SK-N-SH treated with all-trans-retinoic acid at 6 μM for 48 hours (cell line): ENCODE measurements around the gene SLC66A1.

Source experiments
- ATAC-seq: fragments of 200-7000 bp; cut with Tn5 transposase; 3 replicates; pipeline ENCODE4 v1.9.1; 2020; ENCODE audit warnings: mild to moderate bottlenecking, moderate library complexity
- ARNTL ChIP-seq: fragments of 450-650 bp; formaldehyde crosslinking; IDR thresholded peaks from 2 replicates; pipeline ENCODE4 v1.5.0; 2020; ENCODE audit warnings: low read depth, mild to moderate bottlenecking, moderate library complexity, borderline replicate concordance
- BACH2 ChIP-seq: fragments of 250-450 bp; sonication (Bioruptor Pico); IDR thresholded peaks from 2 replicates; pipeline ENCODE4 v1.9.0; 2021; ENCODE audit warnings: mild to moderate bottlenecking, borderline replicate concordance
- CSDC2 ChIP-seq: fragments of 250-450 bp; sonication (Bioruptor Pico); IDR thresholded peaks from 2 replicates; pipeline ENCODE4 v1.5.0; 2020; ENCODE audit warnings: mild to moderate bottlenecking, moderate library complexity
- ESRRG ChIP-seq: fragments of 250-450 bp; sonication (Bioruptor Pico); IDR thresholded peaks from 2 replicates; pipeline ENCODE4 v1.6.1; 2021; ENCODE audit warnings: mild to moderate bottlenecking
- GLIS3 ChIP-seq: fragments of 250-450 bp; sonication (Bioruptor Pico); IDR thresholded peaks from 2 replicates; pipeline ENCODE4 v1.5.0; 2020; ENCODE audit warnings: mild to moderate bottlenecking, moderate library complexity
- ISL1 ChIP-seq: fragments of 250-450 bp; sonication (Bioruptor Pico); IDR thresholded peaks from 2 replicates; pipeline ENCODE4 v2.1.2; 2022; ENCODE audit warnings: mild to moderate bottlenecking, moderate library complexity
- OSR1 ChIP-seq: fragments of 250-450 bp; sonication (Bioruptor Pico); IDR thresholded peaks from 2 replicates; pipeline ENCODE4 v1.8.0; 2022; ENCODE audit warnings: moderate library complexity, mild to moderate bottlenecking, inconsistent platforms
- PATZ1 ChIP-seq: fragments of 250-450 bp; sonication (Bioruptor Pico); IDR thresholded peaks from 2 replicates; pipeline ENCODE4 v1.8.0; 2020; ENCODE audit warnings: mild to moderate bottlenecking, moderate library complexity, borderline replicate concordance
- POU6F1 ChIP-seq: fragments of 250-450 bp; sonication (Bioruptor Pico); IDR thresholded peaks from 2 replicates; pipeline ENCODE4 v1.8.0; 2021; ENCODE audit warnings: low read depth, mild to moderate bottlenecking, moderate library complexity, borderline replicate concordance
- PPARA ChIP-seq: fragments of 250-450 bp; sonication (Bioruptor Pico); IDR thresholded peaks from 2 replicates; pipeline ENCODE4 v1.5.0; 2020; ENCODE audit warnings: mild to moderate bottlenecking, borderline replicate concordance
- SNAI2 ChIP-seq: fragments of 250-450 bp; sonication (Bioruptor Pico); IDR thresholded peaks from 2 replicates; pipeline ENCODE4 v1.5.0; 2020; ENCODE audit warnings: mild to moderate bottlenecking, moderate library complexity
- TCF4 ChIP-seq: fragments of 250-450 bp; sonication (Bioruptor Pico); IDR thresholded peaks from 2 replicates; pipeline ENCODE4 v1.8.0; 2021; ENCODE audit warnings: mild to moderate bottlenecking, moderate library complexity, borderline replicate concordance
- TOX ChIP-seq: fragments of 250-450 bp; sonication (Bioruptor Pico); IDR thresholded peaks from 2 replicates; pipeline ENCODE4 v1.8.0; 2021; ENCODE audit warnings: mild to moderate bottlenecking, moderate library complexity, borderline replicate concordance
- ZFP3 ChIP-seq: fragments of 250-450 bp; sonication (Bioruptor Pico); IDR thresholded peaks from 2 replicates; pipeline ENCODE4 v1.5.0; 2020; ENCODE audit warnings: mild to moderate bottlenecking, moderate library complexity
- ZFP30 ChIP-seq: fragments of 450-650 bp; formaldehyde crosslinking; IDR thresholded peaks from 2 replicates; pipeline ENCODE4 v1.5.0; 2022; ENCODE audit warnings: mild to moderate bottlenecking, moderate library complexity
- ZNF565 ChIP-seq: fragments of 450-650 bp; formaldehyde crosslinking; conservative IDR thresholded peaks from 2 replicates; pipeline ENCODE4 v1.5.0; 2020; ENCODE audit warnings: low read depth, mild to moderate bottlenecking, moderate library complexity
- ZNF70 ChIP-seq: fragments of 450-650 bp; formaldehyde crosslinking; IDR thresholded peaks from 2 replicates; pipeline ENCODE4 v1.5.0; 2020; ENCODE audit warnings: mild to moderate bottlenecking, moderate library complexity
- ZNF8 ChIP-seq: fragments of 450-650 bp; formaldehyde crosslinking; IDR thresholded peaks from 2 replicates; pipeline ENCODE4 v1.5.0; 2020; ENCODE audit warnings: mild to moderate bottlenecking, moderate library complexity
- TF ChIP-seq, protein P1 (sequence below): fragments of 250-450 bp; sonication (Bioruptor Pico); IDR thresholded peaks from 2 replicates; pipeline ENCODE4 v1.5.0; 2020; ENCODE audit warnings: mild to moderate bottlenecking, moderate library complexity
- TF ChIP-seq, protein P2 (sequence below): fragments of 250-450 bp; sonication (Bioruptor Pico); IDR thresholded peaks from 2 replicates; pipeline ENCODE4 v1.5.1; 2020; ENCODE audit warnings: low read depth, mild to moderate bottlenecking, moderate library complexity

The SLC66A1 gene

DNA sequence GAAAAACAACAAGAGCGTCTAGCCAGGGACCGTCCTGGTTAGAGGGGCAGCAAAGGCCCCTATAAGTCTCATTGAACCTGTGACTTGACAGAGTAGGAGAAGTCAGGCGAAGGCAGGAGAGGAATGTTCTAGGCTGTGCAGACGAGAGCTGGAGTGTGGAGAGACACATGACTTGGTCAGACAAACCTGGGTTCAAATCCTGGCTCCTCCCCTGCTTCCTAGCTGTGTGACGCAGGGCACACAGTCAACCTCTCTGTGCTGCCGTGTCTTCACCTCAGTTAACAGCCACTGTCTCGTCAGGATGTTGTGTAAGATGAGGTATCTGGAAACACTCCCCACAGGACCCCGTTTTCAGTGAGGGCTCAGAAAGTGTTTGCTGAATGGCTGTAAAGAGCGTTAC lies 15.6 kb downstream of the SLC66A1 start:
- TF ChIP-seq, protein P1, sequence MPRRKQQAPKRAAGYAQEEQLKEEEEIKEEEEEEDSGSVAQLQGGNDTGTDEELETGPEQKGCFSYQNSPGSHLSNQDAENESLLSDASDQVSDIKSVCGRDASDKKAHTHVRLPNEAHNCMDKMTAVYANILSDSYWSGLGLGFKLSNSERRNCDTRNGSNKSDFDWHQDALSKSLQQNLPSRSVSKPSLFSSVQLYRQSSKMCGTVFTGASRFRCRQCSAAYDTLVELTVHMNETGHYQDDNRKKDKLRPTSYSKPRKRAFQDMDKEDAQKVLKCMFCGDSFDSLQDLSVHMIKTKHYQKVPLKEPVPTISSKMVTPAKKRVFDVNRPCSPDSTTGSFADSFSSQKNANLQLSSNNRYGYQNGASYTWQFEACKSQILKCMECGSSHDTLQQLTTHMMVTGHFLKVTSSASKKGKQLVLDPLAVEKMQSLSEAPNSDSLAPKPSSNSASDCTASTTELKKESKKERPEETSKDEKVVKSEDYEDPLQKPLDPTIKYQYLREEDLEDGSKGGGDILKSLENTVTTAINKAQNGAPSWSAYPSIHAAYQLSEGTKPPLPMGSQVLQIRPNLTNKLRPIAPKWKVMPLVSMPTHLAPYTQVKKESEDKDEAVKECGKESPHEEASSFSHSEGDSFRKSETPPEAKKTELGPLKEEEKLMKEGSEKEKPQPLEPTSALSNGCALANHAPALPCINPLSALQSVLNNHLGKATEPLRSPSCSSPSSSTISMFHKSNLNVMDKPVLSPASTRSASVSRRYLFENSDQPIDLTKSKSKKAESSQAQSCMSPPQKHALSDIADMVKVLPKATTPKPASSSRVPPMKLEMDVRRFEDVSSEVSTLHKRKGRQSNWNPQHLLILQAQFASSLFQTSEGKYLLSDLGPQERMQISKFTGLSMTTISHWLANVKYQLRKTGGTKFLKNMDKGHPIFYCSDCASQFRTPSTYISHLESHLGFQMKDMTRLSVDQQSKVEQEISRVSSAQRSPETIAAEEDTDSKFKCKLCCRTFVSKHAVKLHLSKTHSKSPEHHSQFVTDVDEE (CRISPR knock-in tag), result no peak
- TF ChIP-seq TOX (CRISPR knock-in tag) (no peak), ZFP30 (CRISPR knock-in tag) (no peak), ARNTL (CRISPR knock-in tag) (no peak), ESRRG (CRISPR knock-in tag) (no peak), SNAI2 (CRISPR knock-in tag) (no peak), ZNF70 (CRISPR knock-in tag) (no peak), CSDC2 (CRISPR knock-in tag) (no peak)
- TF ChIP-seq, all 23 proteins: peak for 0
- no peak for ATAC-seq

DNA sequence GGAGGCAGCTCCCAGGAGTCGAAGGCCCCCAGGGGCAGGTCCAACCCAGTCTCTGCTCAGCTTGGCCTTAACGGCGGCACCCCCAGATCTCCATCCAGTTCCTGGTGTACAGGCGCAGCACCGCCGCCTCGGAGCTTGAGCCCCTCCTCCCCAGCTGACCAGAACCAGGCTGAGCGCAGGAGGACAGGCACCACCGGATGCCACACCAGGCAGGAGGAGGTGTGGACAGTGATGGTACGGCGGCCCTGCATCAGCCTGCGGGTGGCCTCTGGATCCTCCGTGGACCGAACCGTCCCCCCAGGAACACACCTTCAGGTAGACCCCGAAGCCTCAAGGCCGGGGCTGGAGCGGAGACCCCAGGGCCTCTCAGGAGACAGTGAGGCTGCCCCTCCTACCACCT lies 16.4 kb downstream of the SLC66A1 start:
- ATAC-seq, result no peak
- TF ChIP-seq ESRRG (CRISPR knock-in tag) (no peak), CSDC2 (CRISPR knock-in tag) (no peak), ISL1 (CRISPR knock-in tag) (no peak), TCF4 (CRISPR knock-in tag) (no peak), ZFP3 (no peak), SNAI2 (CRISPR knock-in tag) (no peak), PATZ1 (CRISPR knock-in tag) (no peak), ZNF70 (CRISPR knock-in tag) (no peak), ZNF8 (no peak), TOX (CRISPR knock-in tag) (no peak), ARNTL (CRISPR knock-in tag) (no peak)
- TF ChIP-seq, protein P2, sequence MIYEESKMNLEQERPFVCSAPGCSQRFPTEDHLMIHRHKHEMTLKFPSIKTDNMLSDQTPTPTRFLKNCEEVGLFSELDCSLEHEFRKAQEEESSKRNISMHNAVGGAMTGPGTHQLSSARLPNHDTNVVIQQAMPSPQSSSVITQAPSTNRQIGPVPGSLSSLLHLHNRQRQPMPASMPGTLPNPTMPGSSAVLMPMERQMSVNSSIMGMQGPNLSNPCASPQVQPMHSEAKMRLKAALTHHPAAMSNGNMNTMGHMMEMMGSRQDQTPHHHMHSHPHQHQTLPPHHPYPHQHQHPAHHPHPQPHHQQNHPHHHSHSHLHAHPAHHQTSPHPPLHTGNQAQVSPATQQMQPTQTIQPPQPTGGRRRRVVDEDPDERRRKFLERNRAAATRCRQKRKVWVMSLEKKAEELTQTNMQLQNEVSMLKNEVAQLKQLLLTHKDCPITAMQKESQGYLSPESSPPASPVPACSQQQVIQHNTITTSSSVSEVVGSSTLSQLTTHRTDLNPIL (CRISPR knock-in tag), result no peak
- TF ChIP-seq, protein P1 (CRISPR knock-in tag), result no peak

DNA sequence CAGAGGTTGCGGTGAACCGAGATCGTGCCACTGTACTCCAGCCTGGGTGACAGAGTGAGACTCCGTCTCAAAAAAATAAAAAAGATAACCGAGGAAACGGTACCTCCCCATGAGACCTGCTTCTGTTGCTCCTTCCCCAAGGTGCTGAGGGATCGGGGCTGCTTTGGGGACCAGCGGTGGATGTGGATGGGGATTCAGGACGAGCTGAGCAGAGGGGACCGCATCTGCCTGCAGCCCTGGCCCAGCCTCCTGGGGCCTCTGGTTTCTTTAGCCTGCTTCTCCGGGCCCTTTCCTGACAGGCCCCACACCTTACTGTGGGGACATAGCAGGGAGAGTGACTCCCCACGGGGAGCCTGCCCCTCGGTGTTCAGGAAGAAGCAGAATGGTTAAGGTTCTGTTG lies 17.1 kb downstream of the SLC66A1 start:
- no peak for ATAC-seq
- TF ChIP-seq GLIS3 (CRISPR knock-in tag), result no peak
- no peak for TF ChIP-seq CSDC2 (CRISPR knock-in tag)
- no peak for TF ChIP-seq ZNF8
- TF ChIP-seq BACH2 (CRISPR knock-in tag), result no peak
- TF ChIP-seq OSR1 (CRISPR knock-in tag), result no peak
- no peak for TF ChIP-seq PPARA (CRISPR knock-in tag)
- TF ChIP-seq ZNF70 (CRISPR knock-in tag), result no peak
- TF ChIP-seq, all 23 proteins: peak for 0

- ATAC-seq, result no peak
- TF ChIP-seq, protein P2 (CRISPR knock-in tag), result no peak
- TF ChIP-seq BACH2 (CRISPR knock-in tag), result no peak
- TF ChIP-seq, protein P1 (CRISPR knock-in tag), result no peak
- no peak for TF ChIP-seq OSR1 (CRISPR knock-in tag)
- no peak for TF ChIP-seq ESRRG (CRISPR knock-in tag)
- TF ChIP-seq CSDC2 (CRISPR knock-in tag), result no peak
- TF ChIP-seq TOX (CRISPR knock-in tag), result no peak
- no peak for TF ChIP-seq POU6F1 (CRISPR knock-in tag)
- TF ChIP-seq ARNTL (CRISPR knock-in tag), result no peak
- no peak for TF ChIP-seq ZNF565
Observed at GRCh38 chr1:19329611-19330010, 17.5 kb downstream of the SLC66A1 start.
